Measurements from ENCODE around the gene USP12.

DNA sequence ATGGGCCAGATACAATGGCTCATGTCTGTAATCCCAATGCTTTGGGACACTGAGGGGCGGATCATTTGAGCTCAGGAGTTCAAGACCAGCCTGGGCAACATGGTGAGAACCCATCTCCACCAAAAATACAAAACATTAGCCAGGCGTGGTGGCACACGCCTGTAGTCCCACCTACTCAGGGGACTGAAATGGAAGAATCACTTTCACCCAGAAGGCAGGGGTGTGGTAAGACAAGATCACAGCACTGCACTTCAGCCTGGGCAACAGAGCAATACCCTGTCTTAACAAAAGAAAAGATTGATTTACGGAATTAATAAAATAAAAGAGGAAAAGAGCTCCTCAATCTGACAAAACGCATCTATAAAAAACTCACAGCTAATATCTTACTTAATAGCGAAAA lies 22.7 kb downstream of the USP12 start:
- TF ChIP-seq, protein P1, sequence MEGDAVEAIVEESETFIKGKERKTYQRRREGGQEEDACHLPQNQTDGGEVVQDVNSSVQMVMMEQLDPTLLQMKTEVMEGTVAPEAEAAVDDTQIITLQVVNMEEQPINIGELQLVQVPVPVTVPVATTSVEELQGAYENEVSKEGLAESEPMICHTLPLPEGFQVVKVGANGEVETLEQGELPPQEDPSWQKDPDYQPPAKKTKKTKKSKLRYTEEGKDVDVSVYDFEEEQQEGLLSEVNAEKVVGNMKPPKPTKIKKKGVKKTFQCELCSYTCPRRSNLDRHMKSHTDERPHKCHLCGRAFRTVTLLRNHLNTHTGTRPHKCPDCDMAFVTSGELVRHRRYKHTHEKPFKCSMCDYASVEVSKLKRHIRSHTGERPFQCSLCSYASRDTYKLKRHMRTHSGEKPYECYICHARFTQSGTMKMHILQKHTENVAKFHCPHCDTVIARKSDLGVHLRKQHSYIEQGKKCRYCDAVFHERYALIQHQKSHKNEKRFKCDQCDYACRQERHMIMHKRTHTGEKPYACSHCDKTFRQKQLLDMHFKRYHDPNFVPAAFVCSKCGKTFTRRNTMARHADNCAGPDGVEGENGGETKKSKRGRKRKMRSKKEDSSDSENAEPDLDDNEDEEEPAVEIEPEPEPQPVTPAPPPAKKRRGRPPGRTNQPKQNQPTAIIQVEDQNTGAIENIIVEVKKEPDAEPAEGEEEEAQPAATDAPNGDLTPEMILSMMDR (conservative IDR thresholded peaks at IDR 0.05; ENCODE audit: low read length): no peak
- TF ChIP-seq EZH2phosphoT487 (IDR thresholded peaks at IDR 0.05; ENCODE audit: borderline replicate concordance): no peak

Measured in Loucy (cell line).